Activated T-cell treated with anti-CD3 and anti-CD28 coated beads, Interleukin-2, amount 50 U/mL, for 72 hours (primary cell): Measurements from ENCODE around the gene PLA2G3. TPM values are rescaled to one million over a fixed set of nuclear protein-coding genes. Genes with fewer than 3 reads are reported as not detected.
"Not testable (repeated sequence)": the region's sequence is repeated elsewhere in the genome, so short reads cannot be mapped to it uniquely, and the experiment has no call there.

ENCODE experiments used
- ATAC-seq, 2 donors: fragments of 150-1000 bp; cut with Tn5 transposase; replicated peaks in 1 of 2; 2 replicates each; pipeline ENCODE4 v1.10.0; 2021; ENCODE audit warnings: moderate library complexity in 2 of 2, mild to moderate bottlenecking in 1 of 2
- DNase-seq, 2 donors: peaks; one replicate each; pipeline ENCODE4 v3.0.0; 2021 to 2022; ENCODE audit warnings: mixed read lengths in 1 of 2
- H3K27ac Mint-ChIP-seq: one replicate; pipeline ENCODE4 v1.8.0; 2022; ENCODE audit warnings: mild to moderate bottlenecking, moderate library complexity, mixed read lengths
- H3K27me3 Mint-ChIP-seq: one replicate; pipeline ENCODE4 v1.8.0; 2022; ENCODE audit warnings: low read depth, mixed read lengths
- H3K36me3 Mint-ChIP-seq, 2 donors: one replicate each; pipeline ENCODE4 v1.8.0; 2022; ENCODE audit warnings: mixed read lengths in 2 of 2, mild to moderate bottlenecking in 1 of 2; ENCODE audit not compliant: insufficient read depth in 2 of 2
- H3K4me1 Mint-ChIP-seq: one replicate; pipeline ENCODE4 v1.8.0; 2022; ENCODE audit warnings: low read depth, mixed read lengths
- H3K4me3 Mint-ChIP-seq, 2 donors: one replicate each; pipeline ENCODE4 v1.8.0; 2022; ENCODE audit warnings: mild to moderate bottlenecking in 2 of 2, mixed read lengths in 2 of 2, moderate library complexity in 2 of 2
- H3K9me3 Mint-ChIP-seq, 2 donors: one replicate each; pipeline ENCODE4 v1.8.0; 2022; ENCODE audit warnings: mixed read lengths in 2 of 2
- total RNA-seq, 2 donors: library from RNA; stranded (reverse); gene quantifications; one replicate each; pipeline ENCODE4 v1.2.3, GENCODE V29; 2022

Gene PLA2G3
- total RNA-seq, 2 donors from 2014 or later = not detected

DNA sequence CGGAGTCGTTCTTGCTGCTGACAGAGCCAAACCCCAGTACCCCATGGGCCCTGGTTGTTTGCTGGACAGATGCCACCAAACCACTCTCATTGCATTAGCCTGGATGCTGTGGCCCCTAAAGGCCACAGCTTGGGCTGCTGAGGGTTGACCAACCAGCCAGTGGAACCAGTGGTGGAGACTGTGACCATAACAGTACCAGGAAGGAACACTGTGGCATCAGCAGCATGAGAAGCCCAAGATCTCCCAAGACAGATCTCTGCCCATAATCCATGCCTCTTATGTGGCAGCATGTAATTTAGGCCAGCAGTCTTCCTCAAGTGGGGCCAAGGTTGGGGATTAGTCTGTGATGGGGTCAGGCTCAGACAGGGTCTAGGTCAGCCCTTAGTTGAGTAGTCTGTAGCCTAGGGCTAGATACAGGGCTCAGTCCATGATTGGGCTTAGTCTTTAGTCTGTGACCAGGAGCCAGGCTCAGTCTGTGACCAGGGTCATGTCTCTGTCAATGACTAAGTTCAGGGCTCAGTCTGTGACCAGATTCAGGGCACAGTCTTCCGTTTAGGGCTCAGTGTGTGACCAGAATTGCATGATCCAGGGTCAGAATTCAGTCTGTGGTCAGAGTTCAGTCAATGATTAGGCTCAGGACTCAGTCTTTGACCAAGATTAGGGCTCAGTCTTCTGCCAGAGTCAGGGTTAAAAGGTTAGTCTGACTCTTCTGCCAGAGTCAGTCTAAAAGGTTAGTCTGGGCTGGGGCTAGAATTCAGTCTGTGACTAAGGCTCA is 22.1 kb downstream of the PLA2G3 start:
- Mint-ChIP-seq H3K4me1 (peaks cover 4% of the 10 kb centered on the region), H3K4me3 (no peak overlapping the region), H3K9me3 (no peaks in the 10 kb centered on the region), H3K36me3 (no peaks in the 10 kb centered on the region), H3K27ac (no peak overlapping the region), H3K27me3 (no peaks in the 10 kb centered on the region)
- no peak for DNase-seq
- ATAC-seq = no peak

DNA sequence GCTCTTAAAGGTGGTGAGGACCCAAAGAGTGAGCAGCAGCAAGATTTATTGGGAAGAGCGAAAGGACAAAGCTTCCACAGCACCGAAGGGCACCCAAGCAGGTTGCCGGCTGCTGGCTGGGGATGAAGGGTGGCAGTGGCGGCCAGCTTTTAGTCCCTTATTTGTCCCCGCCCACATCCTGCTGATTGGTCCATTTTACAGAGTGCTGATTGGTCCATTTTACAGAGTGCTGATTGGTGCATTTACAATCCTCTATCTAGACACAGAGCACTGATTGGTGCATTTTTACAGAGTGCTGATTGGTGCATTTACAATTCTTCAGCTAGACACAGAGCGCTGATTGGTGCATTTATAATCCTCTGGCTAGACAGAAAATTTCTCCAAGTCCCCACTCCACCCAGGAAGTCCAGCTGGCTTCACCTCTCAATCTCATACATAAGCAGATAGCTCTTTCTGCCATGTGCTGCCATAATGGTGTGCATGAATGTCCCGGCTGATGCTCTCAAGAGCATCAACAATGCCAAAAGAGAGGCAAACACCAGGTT is 27.7 kb downstream of the PLA2G3 start:
- not testable (repeated sequence) for H3K27ac Mint-ChIP-seq, H3K4me1 Mint-ChIP-seq, DNase-seq, ATAC-seq, H3K27me3 Mint-ChIP-seq, H3K9me3 Mint-ChIP-seq, H3K36me3 Mint-ChIP-seq, H3K4me3 Mint-ChIP-seq

DNA sequence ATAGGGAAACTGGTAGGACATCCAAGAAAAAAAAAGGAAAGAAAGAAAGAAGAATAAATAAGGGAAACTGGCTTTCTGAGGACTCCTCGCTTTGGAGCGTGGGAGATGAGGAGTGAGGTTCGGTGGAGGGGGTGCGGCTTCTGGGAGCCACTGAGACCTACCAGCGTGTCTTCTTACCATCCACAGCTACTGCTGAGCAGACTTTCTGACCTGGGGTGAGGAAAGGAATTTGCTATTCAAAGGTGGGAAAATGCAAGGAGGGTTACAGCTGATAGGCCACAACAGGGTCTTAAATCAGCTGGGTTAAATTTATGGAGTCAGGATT is 32.5 kb downstream of the PLA2G3 start:
- Mint-ChIP-seq H3K27ac (peak overlapping the region; percentile 31), H3K4me1 (peaks cover 23% of the 10 kb centered on the region), H3K36me3 (no peaks in the 10 kb centered on the region), H3K9me3 (peaks cover 0 to 2% of the 10 kb centered on the region in 2 donors), H3K27me3 (no peaks in the 10 kb centered on the region), H3K4me3 (peak overlapping the region; percentile 95 to 99)
- ATAC-seq (peak; percentile 21 to 28), DNase-seq (no peak)

DNA sequence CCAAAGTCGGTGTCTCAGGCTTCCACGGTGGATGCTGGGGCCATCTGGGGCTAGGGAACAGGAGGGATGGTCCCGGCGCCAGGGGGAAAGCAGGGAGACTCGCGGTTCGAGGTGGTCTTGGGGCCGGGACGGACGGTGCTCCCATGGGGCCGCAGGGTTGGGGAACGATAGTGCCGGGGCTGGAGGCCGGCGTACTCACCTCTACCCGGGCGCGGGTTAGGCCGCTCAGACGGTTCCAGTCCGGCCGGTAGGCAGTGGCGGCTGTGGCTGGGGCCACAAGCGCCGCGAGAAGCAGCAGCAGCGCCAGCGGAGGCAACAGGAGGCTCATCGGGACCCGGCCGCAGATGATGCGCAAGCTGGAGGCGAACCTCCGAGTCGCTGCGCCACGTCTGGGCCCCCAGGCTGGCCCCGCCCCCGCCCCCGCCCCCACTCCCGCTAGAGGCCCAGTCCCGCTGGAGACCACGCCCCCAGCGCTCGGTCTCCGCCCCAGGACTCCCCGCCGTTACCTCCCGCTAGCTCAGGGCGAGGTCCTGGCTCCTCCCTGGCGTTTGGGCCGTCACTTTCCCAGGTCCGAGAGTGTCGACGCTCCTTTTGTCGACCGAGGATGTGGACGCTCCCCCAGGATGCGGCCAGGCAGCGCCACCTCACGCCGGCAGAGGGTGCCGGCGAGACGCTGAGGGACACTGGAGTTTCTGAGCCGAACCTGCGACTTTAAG is 33.0 kb downstream of the PLA2G3 start, which contains the start of gene SELENOM:
SELENOM (minus strand) TSS at position 391 of the 716 bp plus-strand sequence; CDS start at position 328, 63 bp downstream.
- Mint-ChIP-seq H3K4me3 (peak within 1 kb of the TSS; percentile 95 to 99), H3K4me1 (peaks cover 23% of the 10 kb centered on the region)
- DNase-seq = peak; percentile 89 to 91

DNA sequence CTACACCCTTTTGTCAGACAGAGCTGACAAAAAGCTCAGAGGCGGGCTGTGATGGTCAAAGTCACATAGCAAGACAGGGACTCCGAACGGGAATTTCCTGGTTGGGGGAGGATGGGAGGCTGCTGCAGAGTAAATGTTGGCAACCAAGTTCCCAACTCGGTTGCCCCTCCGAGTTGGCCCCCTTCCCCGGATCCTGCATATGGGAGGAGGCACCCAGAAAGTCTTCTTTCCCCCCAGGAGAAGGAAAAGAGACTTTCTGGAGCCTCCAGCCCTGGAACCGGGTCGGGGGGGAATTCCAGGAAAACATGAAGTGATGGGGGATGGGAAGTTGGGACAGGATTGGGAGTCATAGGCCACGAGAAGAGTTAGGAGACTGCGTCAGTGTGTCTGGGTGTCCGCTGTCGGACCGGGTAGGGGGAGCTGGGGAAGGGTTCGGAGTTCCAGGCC is 33.6 kb downstream of the PLA2G3 start:
- H3K27ac Mint-ChIP-seq = peak overlapping the region; percentile 88
- no peak for ATAC-seq
- peaks cover 23% of the 10 kb centered on the region for H3K4me1 Mint-ChIP-seq

More for the DNA sequence above, 33.0 kb downstream of the PLA2G3 start, which contains the start of gene SELENOM:
- Mint-ChIP-seq H3K36me3 (no peaks in the 10 kb centered on the region), H3K27me3 (no peaks in the 10 kb centered on the region), H3K9me3 (no peaks in the 10 kb centered on the region), H3K27ac (peak within 1 kb of the TSS; percentile 88)
- ATAC-seq = peak; percentile 94 to 96

DNA sequence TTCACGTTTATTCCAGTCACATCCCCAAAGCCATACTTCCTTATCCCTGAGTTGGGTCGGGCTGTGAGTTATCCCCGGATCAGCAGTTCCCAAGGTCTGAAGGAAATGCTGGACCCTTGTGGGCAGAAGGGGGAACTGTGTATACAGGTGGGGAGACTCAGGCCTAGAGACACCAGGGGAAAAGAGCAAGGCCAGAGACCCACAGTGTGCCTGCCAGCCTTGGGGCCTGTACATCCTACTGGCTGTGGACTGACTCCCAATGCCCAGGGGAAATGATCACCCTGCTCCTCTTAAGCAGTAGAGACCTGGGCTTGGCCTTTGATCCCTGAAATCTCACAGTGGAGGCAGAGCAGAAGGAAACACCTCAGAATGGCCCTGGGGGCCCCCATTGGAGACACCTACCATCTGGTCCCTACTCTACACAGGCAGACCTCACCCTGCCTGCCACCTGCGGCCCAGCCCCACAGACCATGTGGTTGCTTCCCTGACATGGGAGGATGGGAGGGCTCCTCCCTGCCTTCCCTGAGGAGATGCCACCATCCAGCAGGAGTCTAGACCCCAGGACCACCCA is 34.2 kb downstream of the PLA2G3 start:
- Mint-ChIP-seq H3K4me3 (peak overlapping the region; percentile 95 to 99), H3K9me3 (no peaks in the 10 kb centered on the region), H3K36me3 (peaks cover 0 to 4% of the 10 kb centered on the region in 2 donors), H3K27me3 (no peaks in the 10 kb centered on the region), H3K4me1 (peaks cover 23% of the 10 kb centered on the region), H3K27ac (no peak overlapping the region)
- ATAC-seq (no peak), DNase-seq (no peak)

More for the DNA sequence above, 33.6 kb downstream of the PLA2G3 start:
- H3K4me3 Mint-ChIP-seq = peak overlapping the region; percentile 95 to 99
- peaks cover 0 to 2% of the 10 kb centered on the region in 2 donors for H3K36me3 Mint-ChIP-seq
- no peaks in the 10 kb centered on the region for H3K9me3 Mint-ChIP-seq
- no peaks in the 10 kb centered on the region for H3K27me3 Mint-ChIP-seq
- DNase-seq = no peak

DNA sequence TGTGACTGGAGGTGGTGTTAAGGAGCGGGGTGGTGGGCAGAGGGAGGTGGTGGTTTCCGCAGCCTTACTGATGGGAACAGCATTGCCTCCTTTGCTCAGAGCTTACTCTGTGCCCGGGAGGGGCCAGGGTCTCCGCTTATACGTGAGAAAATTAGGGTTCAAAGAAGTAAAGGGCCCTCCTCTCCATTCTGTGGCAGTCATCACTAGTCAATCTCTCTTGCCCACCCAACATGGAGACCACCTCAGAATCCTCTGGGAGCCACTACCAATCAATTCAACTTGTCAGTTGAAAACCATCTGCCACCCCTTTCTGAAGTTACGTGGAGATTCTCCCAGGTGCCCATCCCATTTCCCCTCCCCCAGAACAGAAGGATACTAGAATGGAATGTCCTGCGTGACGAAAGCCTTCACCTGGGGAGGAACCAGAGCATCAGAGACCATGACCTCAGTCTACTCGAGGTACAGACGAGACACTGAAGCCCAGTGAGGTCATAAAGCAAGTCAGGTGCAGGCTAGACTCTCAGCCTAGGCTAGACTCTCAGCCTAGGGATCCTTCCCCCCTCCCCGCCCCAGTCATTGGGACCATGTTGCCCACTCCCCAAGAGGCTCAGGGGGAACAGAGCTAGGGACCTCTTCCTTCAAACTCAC is 34.9 kb downstream of the PLA2G3 start:
- DNase-seq (no peak), ATAC-seq (no peak)
- peaks cover 23% of the 10 kb centered on the region for H3K4me1 Mint-ChIP-seq
- no peak overlapping the region for H3K4me3 Mint-ChIP-seq
- no peak overlapping the region for H3K27ac Mint-ChIP-seq
- H3K27me3 Mint-ChIP-seq = no peaks in the 10 kb centered on the region
- no peaks in the 10 kb centered on the region for H3K9me3 Mint-ChIP-seq
- H3K36me3 Mint-ChIP-seq = peaks cover 0 to 4% of the 10 kb centered on the region in 2 donors

DNA sequence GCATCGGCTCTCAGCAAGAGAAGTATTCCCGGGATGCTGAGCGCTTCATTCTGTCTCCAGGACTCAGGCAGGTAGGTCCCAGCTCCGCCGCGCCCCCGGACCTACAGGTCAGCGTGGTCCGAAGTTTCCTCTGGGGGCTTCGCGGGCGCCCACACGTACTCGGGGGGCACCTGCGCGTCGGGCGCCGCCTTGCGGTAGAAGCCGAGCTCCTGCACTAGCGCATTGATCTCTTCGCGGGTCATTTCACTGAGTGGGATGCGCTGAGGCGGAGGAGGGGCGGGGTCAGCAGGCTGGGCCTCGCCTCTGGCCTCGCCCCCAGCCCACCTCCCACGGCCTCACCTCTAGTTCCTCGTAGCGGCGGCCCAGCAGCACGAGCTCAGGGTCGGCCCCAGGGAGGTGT is 35.4 kb downstream of the PLA2G3 start:
- Mint-ChIP-seq H3K9me3 (no peaks in the 10 kb centered on the region), H3K27me3 (no peaks in the 10 kb centered on the region), H3K27ac (no peak overlapping the region), H3K4me3 (no peak overlapping the region), H3K36me3 (peaks cover 0 to 4% of the 10 kb centered on the region in 2 donors), H3K4me1 (peaks cover 23% of the 10 kb centered on the region)
- DNase-seq (no peak), ATAC-seq (no peak)

DNA sequence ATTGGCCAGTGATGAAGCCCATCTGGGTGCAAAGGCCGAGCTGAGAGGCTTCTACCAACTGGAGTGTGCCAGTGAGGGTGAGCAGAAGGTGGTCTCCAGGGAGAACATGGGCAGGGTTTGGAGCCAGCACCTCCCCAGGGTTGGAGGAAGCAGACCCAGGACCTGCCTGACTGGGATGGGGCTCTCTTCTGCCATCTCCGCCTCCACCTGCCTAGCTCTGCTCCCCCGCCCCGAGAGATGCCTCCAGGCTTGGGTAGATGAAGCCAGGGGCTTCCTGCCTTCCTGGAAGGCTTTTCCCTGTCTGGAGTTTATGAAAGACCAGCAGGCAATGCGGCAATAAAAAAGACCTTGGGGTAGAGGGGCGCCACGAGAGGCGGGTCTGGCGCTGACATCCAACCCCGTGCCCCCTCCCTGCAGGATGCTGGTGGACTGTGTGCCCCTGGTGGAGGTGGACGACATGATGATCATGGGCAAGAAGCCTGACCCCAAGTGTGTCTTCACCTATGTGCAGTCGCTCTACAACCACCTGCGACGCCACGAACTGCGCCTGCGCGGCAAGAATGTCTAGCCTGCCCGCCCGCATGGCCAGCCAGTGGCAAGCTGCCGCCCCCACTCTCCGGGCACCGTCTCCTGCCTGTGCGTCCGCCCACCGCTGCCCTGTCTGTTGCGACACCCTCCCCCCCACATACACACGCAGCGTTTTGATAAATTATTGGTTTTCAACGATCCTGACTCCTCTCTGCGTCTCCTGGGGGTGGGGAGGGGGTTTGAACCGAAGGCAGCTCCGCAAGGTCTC is 36.2 kb downstream of the PLA2G3 start:
- no peak for DNase-seq
- peaks cover 0 to 4% of the 10 kb centered on the region in 2 donors for H3K36me3 Mint-ChIP-seq
- peaks cover 23% of the 10 kb centered on the region for H3K4me1 Mint-ChIP-seq
- no peaks in the 10 kb centered on the region for H3K9me3 Mint-ChIP-seq
- H3K27me3 Mint-ChIP-seq = no peaks in the 10 kb centered on the region
- ATAC-seq = no peak
- no peak overlapping the region for H3K4me3 Mint-ChIP-seq
- H3K27ac Mint-ChIP-seq = no peak overlapping the region

DNA sequence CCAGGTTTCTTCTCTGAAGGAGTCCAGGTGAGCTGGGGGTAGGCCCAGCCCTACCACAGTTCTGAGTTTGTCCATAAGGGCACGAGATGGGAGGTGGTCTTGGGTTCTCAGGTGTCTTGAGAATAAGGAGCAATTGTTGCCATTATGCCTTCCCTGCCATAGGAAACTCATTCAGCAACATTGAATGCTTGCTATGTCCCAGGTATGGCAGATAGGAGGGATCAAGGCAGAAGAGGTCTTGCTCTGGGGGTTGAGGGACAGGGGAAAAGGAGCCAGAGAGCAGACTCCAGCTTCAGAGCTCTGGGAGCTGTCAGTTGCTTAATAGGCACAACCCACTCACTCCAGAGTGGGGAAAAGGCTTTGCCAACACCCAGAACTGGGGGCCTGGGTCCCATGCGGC is 37.2 kb downstream of the PLA2G3 start:
- Mint-ChIP-seq H3K36me3 (peaks cover 0 to 4% of the 10 kb centered on the region in 2 donors), H3K27ac (no peak overlapping the region), H3K27me3 (no peaks in the 10 kb centered on the region), H3K4me1 (peaks cover 22% of the 10 kb centered on the region), H3K9me3 (no peaks in the 10 kb centered on the region), H3K4me3 (no peak overlapping the region)
- DNase-seq (no peak), ATAC-seq (no peak)

DNA sequence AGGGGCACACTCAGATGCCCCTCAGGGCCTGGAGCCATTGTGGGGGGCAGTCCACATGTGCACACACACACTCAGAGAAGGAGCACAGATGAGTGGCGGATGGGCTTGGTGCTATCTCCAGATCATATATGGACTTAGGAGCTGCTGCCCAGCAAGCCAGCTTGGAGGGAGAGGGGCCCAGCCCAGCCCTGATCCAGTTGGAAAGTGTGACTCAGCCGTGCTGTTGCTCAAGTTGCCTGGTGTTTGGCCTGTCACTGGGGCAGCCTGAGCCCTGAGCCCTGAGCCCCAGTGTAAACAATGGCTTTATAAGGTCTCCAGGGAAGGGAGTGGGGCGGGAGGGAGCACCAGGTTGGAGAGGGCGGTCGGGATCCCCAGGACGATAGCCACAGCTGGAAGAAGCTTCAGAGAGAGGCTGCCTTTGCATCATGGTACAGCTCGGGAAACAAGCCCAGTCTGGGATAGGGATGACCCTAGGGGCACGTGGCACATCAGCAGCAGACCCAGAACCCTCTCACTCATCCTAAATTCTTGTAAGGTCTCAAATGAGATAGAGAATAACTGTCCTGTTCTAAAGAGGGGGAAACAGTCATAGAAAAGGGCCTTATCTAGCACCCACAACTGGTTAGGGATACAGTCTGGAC is 37.7 kb downstream of the PLA2G3 start:
- H3K36me3 Mint-ChIP-seq = peaks cover 0 to 4% of the 10 kb centered on the region in 2 donors
- H3K9me3 Mint-ChIP-seq = no peaks in the 10 kb centered on the region
- ATAC-seq (no peak), DNase-seq (no peak)
- H3K4me3 Mint-ChIP-seq = no peak overlapping the region
- H3K27me3 Mint-ChIP-seq = no peaks in the 10 kb centered on the region
- H3K27ac Mint-ChIP-seq = no peak overlapping the region
- peaks cover 16% of the 10 kb centered on the region for H3K4me1 Mint-ChIP-seq
